ENCODE results near the gene ATP10D. TPM values are rescaled to one million over a fixed set of nuclear protein-coding genes. Genes with fewer than 3 reads are reported as not detected.

The ATP10D gene
- total RNA-seq, 6 donors from 2014 or later, result 13.7 to 27.6 (median 22.1) TPM

- no peak overlapping the region for H3K4me3 ChIP-seq
- no peaks in the 10 kb centered on the region for H3K4me1 ChIP-seq
- 48 to 59% methylated on average over 1 of the region's 1 CpG for WGBS, 2 donors
- no peak overlapping the region for H3K27ac ChIP-seq
- H3K36me3 ChIP-seq, result no peaks in the 10 kb centered on the region
- H3K27me3 ChIP-seq, result no peaks in the 10 kb centered on the region
- TF ChIP-seq, protein P1, sequence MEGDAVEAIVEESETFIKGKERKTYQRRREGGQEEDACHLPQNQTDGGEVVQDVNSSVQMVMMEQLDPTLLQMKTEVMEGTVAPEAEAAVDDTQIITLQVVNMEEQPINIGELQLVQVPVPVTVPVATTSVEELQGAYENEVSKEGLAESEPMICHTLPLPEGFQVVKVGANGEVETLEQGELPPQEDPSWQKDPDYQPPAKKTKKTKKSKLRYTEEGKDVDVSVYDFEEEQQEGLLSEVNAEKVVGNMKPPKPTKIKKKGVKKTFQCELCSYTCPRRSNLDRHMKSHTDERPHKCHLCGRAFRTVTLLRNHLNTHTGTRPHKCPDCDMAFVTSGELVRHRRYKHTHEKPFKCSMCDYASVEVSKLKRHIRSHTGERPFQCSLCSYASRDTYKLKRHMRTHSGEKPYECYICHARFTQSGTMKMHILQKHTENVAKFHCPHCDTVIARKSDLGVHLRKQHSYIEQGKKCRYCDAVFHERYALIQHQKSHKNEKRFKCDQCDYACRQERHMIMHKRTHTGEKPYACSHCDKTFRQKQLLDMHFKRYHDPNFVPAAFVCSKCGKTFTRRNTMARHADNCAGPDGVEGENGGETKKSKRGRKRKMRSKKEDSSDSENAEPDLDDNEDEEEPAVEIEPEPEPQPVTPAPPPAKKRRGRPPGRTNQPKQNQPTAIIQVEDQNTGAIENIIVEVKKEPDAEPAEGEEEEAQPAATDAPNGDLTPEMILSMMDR (IDR thresholded peaks at IDR 0.05), result no peak
- TF ChIP-seq POLR2AphosphoS5 (IDR thresholded peaks at IDR 0.05), result no peak
- DNase-seq (no peak), ATAC-seq (ENCODE audit: low FRiP score in 2 of 2) (no peak)
- peaks cover 0 to 5% (median 0%) of the 10 kb centered on the region in 4 donors for H3K9me3 ChIP-seq
Measured at GRCh38 chr4:47641755-47642154, 156.7 kb downstream of the ATP10D start.

GRCh38 chr4:47642191-47642830 is 157.2 kb downstream of the ATP10D start:
- TF ChIP-seq, protein P1 (IDR thresholded peaks at IDR 0.05), result no peak
- TF ChIP-seq POLR2AphosphoS5 (IDR thresholded peaks at IDR 0.05), result no peak
- TF ChIP-seq POLR2A (IDR thresholded peaks at IDR 0.05), result no peak
- TF ChIP-seq EP300 (IDR thresholded peaks at IDR 0.05), result no peak
- H3K4me1 ChIP-seq, result no peaks in the 10 kb centered on the region
- DNase-seq (no peak), ATAC-seq (ENCODE audit: low FRiP score in 2 of 2) (no peak)
- no peaks in the 10 kb centered on the region for H3K36me3 ChIP-seq
- 88 to 90% methylated on average over 6 of the region's 6 CpGs for WGBS, 2 donors
- no peak overlapping the region for H3K27ac ChIP-seq
- no peak overlapping the region for H3K4me3 ChIP-seq
- H3K27me3 ChIP-seq, result no peaks in the 10 kb centered on the region
- peaks cover 0 to 1% (median 0%) of the 10 kb centered on the region in 4 donors for H3K9me3 ChIP-seq

Other genes with a start within 250 kb of the ATP10D start
- gene COMMD8, start 21.6 kb upstream of the ATP10D start, total RNA-seq, result 10 to 100 TPM in 5 of 6 donors, 1 to 10 TPM in 1; 6.3 to 17.2 (median 15.3) TPM

All from upper lobe of left lung (tissue), 6 donors.